ENCODE measurements around the gene PRKCH. TPM values are rescaled to one million over a fixed set of nuclear protein-coding genes. Genes with fewer than 3 reads are reported as not detected.
A peak's percentile ranks its signal among the peaks of the same experiment; 100 is the strongest.

PRKCH gene
- total and polyA plus RNA-seq, 2 donors (not counting 3 experiments of a cell fraction or from before 2014, with no cell fraction given), result 97.7 to 103 TPM

GRCh38 chr14:61470261-61470960, 149.0 kb downstream of the PRKCH start:
- POLR2A ChIA-PET, result interaction anchor here (2.1 kb wide), 1 partner anchor 292 kb away, joined by 6 read pairs; the partner anchor contains the start of gene SNAPC1
- dilution Hi-C loops (cut with MboI; ENCODE audit: extremely low pct_ligation_motif_present, low sequenced_read_pairs), result loop anchor here (25.0 kb wide), 2 partner anchors 183 to 267 kb away; partner anchors contain the start of gene TMEM30B
- no peaks in the 10 kb centered on the region for H3K27me3 ChIP-seq (ENCODE audit: control insufficient read depth in 2 of 2, insufficient read depth in 2 of 2, low read length in 2 of 2)
- H3K4me1 ChIP-seq (ENCODE audit: control insufficient read depth, extremely low read depth, insufficient read depth, low read length), result peaks cover 53% of the 10 kb centered on the region
- no peak overlapping the region for H3K4me3 ChIP-seq (replicated peaks in 1 of 3; ENCODE audit: insufficient read depth in 1 of 3, low read depth in 1 of 3, low read length in 3 of 3)
- BruUV-seq (replicated peaks), result no TSS peak
- H3K9ac ChIP-seq (replicated peaks; ENCODE audit: extremely low read depth, insufficient read depth, low read length), result peak overlapping the region; percentile 79
- intact Hi-C loops (cut with micrococcal nuclease), result no loop called here
- H3K27ac ChIP-seq (ENCODE audit: insufficient read depth, low read depth, low read length), result peak overlapping the region; percentile 90
- peak; percentile 50 for FAIRE-seq
- H3K4me2 ChIP-seq (ENCODE audit: insufficient read depth, low read length), result peak overlapping the region; percentile 19
- DNase-seq (ENCODE audit: low read depth, low spot score), result peak; percentile 82
- TF ChIP-seq JUN (IDR thresholded peaks at IDR 0.05; ENCODE audit: borderline replicate concordance, insufficient read depth, insufficient read length, low read depth) (peak; percentile 15), EZH2 (IDR thresholded peaks at IDR 0.05; ENCODE audit: borderline replicate concordance, low read depth, low read length, severe bottlenecking) (no peak), POLR2A (IDR thresholded peaks at IDR 0.05; ENCODE audit: low read depth, low read length) (no peak), POLR2AphosphoS5 (IDR thresholded peaks at IDR 0.05; ENCODE audit: insufficient read depth, low read depth, low read length) (peak; percentile 12), CTCF (IDR thresholded peaks at IDR 0.05; ENCODE audit: extremely low read depth in 1 of 2, insufficient read depth in 1 of 2, low read depth in 1 of 2, low read length in 2 of 2) (peak; percentile 31), GATA2 (IDR thresholded peaks at IDR 0.05; ENCODE audit: insufficient read depth, insufficient read length, low read depth, low read length) (no peak)
- CTCF ChIA-PET, result interaction anchor here (0.7 to 4.7 kb wide), 18 partner anchors 8 to 656 kb away, joined by 3 to 42 read pairs (median 5); partner anchors contain the start of genes PRKCH and SNAPC1
- peaks cover 18% of the 10 kb centered on the region for H3K79me2 ChIP-seq (ENCODE audit: control insufficient read depth, insufficient read depth, low read length)
- H2AFZ ChIP-seq (ENCODE audit: low read depth, low read length), result no peak overlapping the region
- H4K20me1 ChIP-seq (replicated peaks; ENCODE audit: control insufficient read depth, extremely low read depth, insufficient read depth, low read length), result no peaks in the 10 kb centered on the region
- no peaks in the 10 kb centered on the region for H3K36me3 ChIP-seq (ENCODE audit: control insufficient read depth in 2 of 2, extremely low read depth in 1 of 2, insufficient read depth in 2 of 2, low read length in 2 of 2)
- H3K9me3 ChIP-seq (replicated peaks; ENCODE audit: control insufficient read depth, insufficient read depth, low read length), result no peaks in the 10 kb centered on the region
- H3K9me1 ChIP-seq (replicated peaks; ENCODE audit: control insufficient read depth, extremely low read depth, insufficient read depth, low read length), result no peaks in the 10 kb centered on the region
